ENCODE results near the gene TUBB2B.

Gene TUBB2B

GRCh38 chr6:3176562-3177355 is 50.7 kb downstream of the TUBB2B start:
- no peaks in the 10 kb centered on the region for H3K27me3 ChIP-seq
- no peak overlapping the region for H3K4me3 ChIP-seq
- no peaks in the 10 kb centered on the region for H3K36me3 ChIP-seq
- H3K27ac ChIP-seq = no peak overlapping the region
- no peaks in the 10 kb centered on the region for H3K4me1 ChIP-seq
- no peak overlapping the region for H3K9ac ChIP-seq
- no peak for TF ChIP-seq Cebpa-rat (IDR thresholded peaks at IDR 0.05)
- no peak overlapping the region for H3K4me2 ChIP-seq
- no peaks in the 10 kb centered on the region for H4K20me1 ChIP-seq
- no peaks in the 10 kb centered on the region for H3K9me3 ChIP-seq

- H3K27ac ChIP-seq = no peak overlapping the region
- peaks cover 2% of the 10 kb centered on the region; the same call in 1 of the 2 replicates for H3K9me3 ChIP-seq
- H3K4me1 ChIP-seq = no peaks in the 10 kb centered on the region
- TF ChIP-seq Cebpa-rat (IDR thresholded peaks at IDR 0.05) = no peak
- no peaks in the 10 kb centered on the region for H3K27me3 ChIP-seq
- H3K4me2 ChIP-seq = no peak overlapping the region
- no peaks in the 10 kb centered on the region for H3K36me3 ChIP-seq
- no peaks in the 10 kb centered on the region for H4K20me1 ChIP-seq
- H3K4me3 ChIP-seq = no peak overlapping the region
- H3K9ac ChIP-seq = no peak overlapping the region
These were observed 51.6 kb downstream of the TUBB2B start for GRCh38 chr6:3175715-3176402.

Measured in BLaER1 (cell line).